Kidney (tissue), 14 donors: ENCODE results near the gene ECE2. TPM values are rescaled to one million over a fixed set of nuclear protein-coding genes. Genes with fewer than 3 reads are reported as not detected.
A peak's percentile ranks its signal among the peaks of the same experiment; 100 is the strongest.

ENCODE experiments used
- DNase-seq, 5 donors: peaks; one replicate each; pipeline ENCODE4 v3.0.0-alpha.2; 2013 to 2020
- FAIRE-seq: peaks from 2 replicates; lab custom pipeline; 2012; peaks lifted over from hg19 to GRCh38; lab: Jason Lieb, UNC
- H3K27ac ChIP-seq, 2 donors: one replicate each; pipeline ENCODE4 v1.7.0; 2013; ENCODE audit warnings: low read depth in 2 of 2, low read length in 2 of 2, inconsistent platforms in 1 of 2
- H3K27me3 ChIP-seq: one replicate; pipeline ENCODE4 v1.7.1; 2013; ENCODE audit warnings: low read length, inconsistent platforms; ENCODE audit not compliant: control insufficient read depth, insufficient read depth
- H3K36me3 ChIP-seq, 3 donors: one replicate each; pipeline versions ENCODE4 v1.7.0 to v1.7.1; 2013; ENCODE audit warnings: low read length in 3 of 3, control low read depth in 1 of 3, inconsistent platforms in 1 of 3; ENCODE audit not compliant: insufficient read depth in 3 of 3, control insufficient read depth in 2 of 3
- H3K4me1 ChIP-seq, 3 donors: one replicate each; pipeline versions ENCODE4 v1.7.0 to v1.7.1; 2013; ENCODE audit warnings: low read length in 3 of 3, inconsistent platforms in 1 of 3, low read depth in 1 of 3; ENCODE audit not compliant: control insufficient read depth in 2 of 3, insufficient read depth in 2 of 3
- H3K4me3 ChIP-seq, 3 donors: one replicate each; pipeline versions ENCODE4 v1.7.0 to v1.8.1; 2013; ENCODE audit warnings: low read length in 3 of 3, control low read depth in 1 of 3, inconsistent platforms in 1 of 3
- H3K9ac ChIP-seq, 3 donors: one replicate each; pipeline versions ENCODE4 v1.7.0 to v1.7.1; 2013; ENCODE audit warnings: low read length in 3 of 3, control low read depth in 1 of 3, inconsistent platforms in 1 of 3
- H3K9me3 ChIP-seq, 3 donors: one replicate each; pipeline versions ENCODE4 v1.7.0 to v1.7.1; 2013; ENCODE audit warnings: low read length in 3 of 3, control low read depth in 1 of 3, inconsistent platforms in 1 of 3; ENCODE audit not compliant: control insufficient read depth in 2 of 3, insufficient read depth in 1 of 3
- intact Hi-C: fragments of 100-400 bp; cut with DNase I; formaldehyde crosslinking; loops from one replicate; pipeline ENCODE4 v1.11.1; 2022
- polyA plus RNA-seq: library from polyadenylated mRNA; stranded (reverse); fragments of 350-450 nt; fragmentation: Illumina TruSeq; extraction: RNeasy Lipid Tissue Mini Kit (QIAGEN cat#74804); gene quantifications from one replicate; pipeline ENCODE4 v1.2.3, GENCODE V29; 2014; ENCODE audit warnings: low read depth, low replicate concordance; ENCODE audit not compliant: insufficient read depth
- total RNA-seq: library from RNA; stranded (reverse); fragmentation: NEBNext Ultra II Directional; extraction: Animal tissue kit (Norgen Biotek cat#: 25700); gene quantifications from one replicate; pipeline ENCODE4 v1.2.1, GENCODE V29; 2021
- TF ChIP-seq, protein P1 (sequence below): IDR thresholded peaks from 3 replicates; pipeline ENCODE4 v1.5.1; 2012; ENCODE audit warnings: mild to moderate bottlenecking, moderate library complexity, borderline replicate concordance; ENCODE audit not compliant: insufficient read depth; ENCODE audit errors: extremely low read depth
- donor health status: control.
- donor health status: control.
- donor health status: control.
- donor health status: control.
- donor health status: control.
- donor health status: DM: yes; HTN: yes; CAD: no.
- donor health status: Normal renal cell carcinoma (clear cell type).

ECE2 gene
- total and polyA plus RNA-seq, 2 donors from 2014 or later, result not detected

DNA sequence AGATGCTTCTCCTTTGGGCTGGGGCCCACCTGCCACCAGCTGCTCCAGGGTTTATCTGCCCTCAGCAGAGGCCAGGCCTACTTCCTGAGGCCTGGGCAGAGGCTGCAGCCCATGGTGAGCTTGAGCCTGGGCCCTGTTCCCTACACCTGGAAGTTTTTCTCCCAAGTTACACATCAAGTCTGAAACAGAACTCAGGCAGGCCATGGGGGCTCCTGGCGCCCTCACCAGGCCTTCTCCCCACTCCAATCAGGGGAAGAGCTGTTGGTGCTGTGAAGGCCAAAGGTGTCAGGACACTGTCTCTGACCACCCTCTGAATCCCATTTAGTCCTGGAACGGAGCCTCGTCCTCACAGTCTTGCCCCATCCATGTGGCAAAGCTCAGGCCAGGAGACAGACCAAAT lies 39.2 kb upstream of the ECE2 start:
- peaks cover 0 to under 1% (median 0%) of the 10 kb centered on the region in 3 donors for H3K4me1 ChIP-seq
- H3K9ac ChIP-seq, result no peak overlapping the region
- intact Hi-C loops, result no loop called here
- FAIRE-seq, result no peak
- no peak overlapping the region for H3K4me3 ChIP-seq
- H3K27me3 ChIP-seq, result peaks cover 11% of the 10 kb centered on the region
- no peak overlapping the region for H3K27ac ChIP-seq
- no peaks in the 10 kb centered on the region for H3K36me3 ChIP-seq
- H3K9me3 ChIP-seq, result no peaks in the 10 kb centered on the region
- no peak for DNase-seq
- TF ChIP-seq, protein P1, sequence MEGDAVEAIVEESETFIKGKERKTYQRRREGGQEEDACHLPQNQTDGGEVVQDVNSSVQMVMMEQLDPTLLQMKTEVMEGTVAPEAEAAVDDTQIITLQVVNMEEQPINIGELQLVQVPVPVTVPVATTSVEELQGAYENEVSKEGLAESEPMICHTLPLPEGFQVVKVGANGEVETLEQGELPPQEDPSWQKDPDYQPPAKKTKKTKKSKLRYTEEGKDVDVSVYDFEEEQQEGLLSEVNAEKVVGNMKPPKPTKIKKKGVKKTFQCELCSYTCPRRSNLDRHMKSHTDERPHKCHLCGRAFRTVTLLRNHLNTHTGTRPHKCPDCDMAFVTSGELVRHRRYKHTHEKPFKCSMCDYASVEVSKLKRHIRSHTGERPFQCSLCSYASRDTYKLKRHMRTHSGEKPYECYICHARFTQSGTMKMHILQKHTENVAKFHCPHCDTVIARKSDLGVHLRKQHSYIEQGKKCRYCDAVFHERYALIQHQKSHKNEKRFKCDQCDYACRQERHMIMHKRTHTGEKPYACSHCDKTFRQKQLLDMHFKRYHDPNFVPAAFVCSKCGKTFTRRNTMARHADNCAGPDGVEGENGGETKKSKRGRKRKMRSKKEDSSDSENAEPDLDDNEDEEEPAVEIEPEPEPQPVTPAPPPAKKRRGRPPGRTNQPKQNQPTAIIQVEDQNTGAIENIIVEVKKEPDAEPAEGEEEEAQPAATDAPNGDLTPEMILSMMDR, result no peak

DNA sequence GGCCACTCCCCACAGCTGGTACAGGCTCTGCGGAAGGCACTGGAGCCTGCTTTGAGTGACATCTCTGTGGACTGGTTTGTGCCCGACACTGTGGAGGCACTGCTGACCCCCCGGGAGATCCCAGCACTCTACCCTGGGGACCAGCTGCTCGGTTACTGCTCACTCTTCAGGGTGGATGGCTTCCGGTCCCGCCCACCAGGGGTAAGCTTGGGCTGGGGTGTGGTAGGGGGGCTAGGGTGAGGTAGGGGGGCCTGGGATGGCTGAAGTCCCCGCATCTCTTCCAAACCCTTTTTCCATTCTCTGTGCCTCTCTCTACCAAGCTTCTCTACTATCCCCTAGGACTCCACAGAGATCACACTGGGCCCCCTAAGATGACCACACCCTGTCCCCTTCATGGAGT lies 38.6 kb upstream of the ECE2 start:
- intact Hi-C loops, result no loop called here
- no peak for FAIRE-seq
- H3K27me3 ChIP-seq, result peaks cover 5% of the 10 kb centered on the region

DNA sequence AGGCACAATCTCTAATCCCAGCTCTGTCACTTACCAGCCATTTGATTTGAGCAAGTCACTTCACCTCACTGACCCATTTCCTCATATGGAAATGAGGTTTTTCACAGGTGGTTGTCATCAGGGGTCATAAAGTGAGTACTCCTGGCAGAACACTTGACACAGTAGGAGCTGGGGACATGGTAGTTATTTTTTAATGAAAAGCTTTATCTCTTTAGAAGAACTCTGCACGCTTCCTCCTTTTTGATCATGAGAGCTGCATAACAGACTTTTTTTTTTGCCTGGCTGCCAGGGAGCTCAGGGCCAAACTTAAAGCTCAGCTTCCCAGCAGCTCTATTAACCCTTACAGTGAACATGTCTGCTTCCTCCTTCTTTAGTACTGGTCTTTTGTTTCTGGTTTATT lies 38.0 kb upstream of the ECE2 start:
- Histone ChIP-seq H3K4me3 (no peak overlapping the region), H3K4me1 (peaks cover 0 to 3% (median 0%) of the 10 kb centered on the region in 3 donors), H3K27ac (no peak overlapping the region), H3K9ac (no peak overlapping the region), H3K27me3 (peaks cover 1% of the 10 kb centered on the region), H3K36me3 (peaks cover 0 to 5% (median 3%) of the 10 kb centered on the region in 3 donors), H3K9me3 (no peaks in the 10 kb centered on the region)
- TF ChIP-seq, protein P1, result no peak
- intact Hi-C loops, result no loop called here
- FAIRE-seq, result no peak
- DNase-seq, result no peak

More for the DNA sequence above, 38.6 kb upstream of the ECE2 start:
- no peak overlapping the region for H3K27ac ChIP-seq
- H3K4me1 ChIP-seq, result peaks cover 0 to 3% (median 0%) of the 10 kb centered on the region in 3 donors
- TF ChIP-seq, protein P1, result no peak
- no peak overlapping the region for H3K4me3 ChIP-seq
- H3K9ac ChIP-seq, result no peak overlapping the region
- no peaks in the 10 kb centered on the region for H3K9me3 ChIP-seq
- H3K36me3 ChIP-seq, result peaks cover 0 to under 1% (median 0%) of the 10 kb centered on the region in 3 donors
- no peak for DNase-seq

DNA sequence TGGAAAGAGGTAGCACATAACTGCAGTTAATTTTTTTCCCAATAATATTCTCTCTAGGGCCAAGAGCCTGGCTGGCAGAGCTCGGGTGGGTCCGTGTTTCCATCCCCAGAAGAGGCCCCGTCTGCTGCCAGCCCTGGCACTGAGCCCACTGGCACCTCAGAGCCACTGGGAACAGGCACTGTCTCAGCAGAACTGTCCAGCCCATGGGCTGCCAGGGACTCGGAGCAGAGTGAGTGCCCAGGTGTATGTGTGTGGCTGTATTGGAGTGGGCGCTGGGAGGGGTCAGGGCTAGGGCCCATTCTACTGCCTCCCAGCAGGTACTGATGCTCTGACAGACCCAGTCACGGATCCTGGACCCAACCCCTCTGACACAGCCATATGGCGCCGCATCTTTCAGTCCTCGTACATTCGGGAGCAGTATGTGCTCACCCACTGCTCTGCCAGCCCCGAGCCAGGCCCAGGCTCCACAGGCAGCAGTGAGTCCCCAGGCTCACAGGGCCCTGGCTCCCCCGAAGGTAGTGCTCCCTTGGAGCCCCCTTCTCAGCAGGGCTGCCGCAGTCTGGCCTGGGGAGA lies 37.5 kb upstream of the ECE2 start:
- intact Hi-C loops, result no loop called here
- H3K4me1 ChIP-seq, result peaks cover 0 to 3% (median 0%) of the 10 kb centered on the region in 3 donors
- peak in 1 of 5 donors; percentile 70 for DNase-seq
- no peak overlapping the region for H3K9ac ChIP-seq
- no peaks in the 10 kb centered on the region for H3K9me3 ChIP-seq
- H3K27me3 ChIP-seq, result no peaks in the 10 kb centered on the region
- H3K36me3 ChIP-seq, result peaks cover 0 to 8% (median 6%) of the 10 kb centered on the region in 3 donors
- H3K4me3 ChIP-seq, result no peak overlapping the region
- no peak for FAIRE-seq
- TF ChIP-seq, protein P1, result no peak
- H3K27ac ChIP-seq, result no peak overlapping the region
